HCEC 1CT (cell line): Measurements from ENCODE around the gene EIF3J.

ENCODE experiments used
- DNase-seq: peaks from one replicate; pipeline ENCODE4 v3.0.0-alpha.2; 2017

The EIF3J gene

DNA sequence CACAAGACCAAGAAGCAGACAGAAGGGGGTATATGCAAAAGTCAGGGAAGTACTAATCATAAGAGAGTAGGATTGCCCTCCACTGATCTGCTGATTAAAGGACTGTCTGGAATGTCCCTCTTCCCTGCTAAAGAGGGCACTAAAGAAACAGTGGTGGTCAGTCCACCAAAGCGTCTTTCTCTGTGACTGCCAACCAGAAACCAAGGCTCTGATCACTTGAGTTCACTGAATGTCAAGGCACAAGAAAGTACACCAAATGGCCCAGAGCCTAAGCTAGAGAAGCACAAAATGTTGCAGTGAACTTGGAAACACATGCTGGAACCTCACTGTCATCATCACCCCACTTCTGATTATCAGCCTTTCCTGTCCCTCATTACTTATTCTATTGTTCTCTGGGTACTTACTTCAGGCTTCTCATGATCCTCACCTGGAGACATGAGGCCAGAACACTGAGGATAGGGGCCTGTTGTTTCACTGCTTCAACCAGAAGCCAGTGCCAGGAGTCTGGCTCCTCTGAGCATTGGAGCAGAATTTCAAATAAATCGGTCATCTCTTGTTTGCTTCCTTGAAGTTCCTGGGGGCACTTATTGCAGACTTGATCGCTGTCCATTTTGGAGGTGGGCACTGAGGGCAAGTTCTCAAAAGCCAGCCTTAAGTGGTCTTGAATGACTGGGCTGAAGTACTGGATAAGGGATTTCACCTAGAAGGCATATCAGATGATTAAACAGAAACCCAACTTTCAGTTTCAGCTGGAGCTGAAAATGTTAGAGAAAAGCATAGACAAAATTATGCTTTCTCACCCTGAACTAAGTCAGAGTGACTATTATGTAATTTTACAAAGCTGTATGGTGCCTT, 58.9 kb downstream of the EIF3J start:
- DNase-seq: no peak

DNA sequence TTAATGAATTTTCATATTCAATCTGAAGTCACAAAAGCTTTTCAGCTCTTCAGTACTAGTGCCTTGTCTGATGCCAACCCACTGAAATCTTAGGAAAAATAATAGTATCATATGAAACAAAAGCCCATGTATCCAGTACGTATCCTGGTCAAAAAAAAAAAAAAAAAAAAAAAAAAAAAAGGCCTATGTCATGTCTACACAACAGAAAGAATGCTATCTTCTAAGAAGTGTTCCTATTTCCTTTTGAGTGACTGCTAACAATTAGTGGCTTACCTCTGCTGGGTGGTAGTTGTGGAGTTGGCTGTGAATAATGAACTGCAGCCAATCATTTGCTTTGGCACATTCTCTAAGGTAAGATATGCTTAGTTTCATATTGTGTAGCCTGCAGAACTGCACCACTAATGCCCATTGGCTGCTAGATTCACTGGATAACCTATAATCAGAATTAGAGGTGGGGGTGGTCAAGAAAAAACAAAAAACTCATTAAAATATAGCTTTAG, 59.6 kb downstream of the EIF3J start:
- no peak for DNase-seq

DNA sequence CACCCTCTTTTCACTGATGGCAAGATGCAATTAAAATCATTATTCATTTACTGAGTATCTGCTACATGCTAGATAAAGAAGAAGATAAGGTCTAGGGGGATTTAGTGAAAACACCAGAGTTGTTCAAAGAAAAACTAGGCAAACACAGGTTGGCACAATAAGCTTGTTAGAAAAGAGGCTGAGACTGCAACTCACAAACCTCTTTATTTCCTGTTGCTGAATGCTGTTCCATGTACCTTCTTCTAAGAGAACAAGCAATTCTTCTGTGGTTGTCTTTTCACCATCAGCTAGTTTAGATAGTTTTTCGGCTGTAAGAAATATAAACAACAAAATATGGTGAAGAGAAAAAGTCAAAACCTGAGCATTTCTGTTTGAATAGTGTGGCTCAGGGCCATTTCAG, 61.1 kb downstream of the EIF3J start:
- DNase-seq: no peak

DNA sequence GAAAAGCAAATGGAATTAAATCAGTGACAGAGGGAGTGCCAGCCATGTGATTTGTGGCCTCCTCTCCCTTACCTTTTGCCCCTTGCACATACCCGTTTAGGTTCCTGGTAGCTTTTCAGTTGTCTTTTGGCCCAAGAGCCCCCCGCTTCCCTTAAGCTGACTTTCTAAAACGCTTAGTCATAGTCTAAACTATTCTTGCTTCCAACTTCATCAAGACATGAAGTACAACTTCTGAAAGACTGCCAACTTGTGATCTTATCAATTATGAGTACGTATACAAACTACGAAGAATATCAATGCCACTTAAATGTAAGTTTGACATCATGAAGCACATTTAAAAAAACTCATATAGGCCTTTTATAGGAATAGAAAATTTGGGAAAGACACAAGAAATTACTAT, 61.9 kb downstream of the EIF3J start:
- no peak for DNase-seq

- DNase-seq: no peak
These were observed 66.2 kb downstream of the EIF3J start for GRCh38 chr15:44603126-44603525.

DNA sequence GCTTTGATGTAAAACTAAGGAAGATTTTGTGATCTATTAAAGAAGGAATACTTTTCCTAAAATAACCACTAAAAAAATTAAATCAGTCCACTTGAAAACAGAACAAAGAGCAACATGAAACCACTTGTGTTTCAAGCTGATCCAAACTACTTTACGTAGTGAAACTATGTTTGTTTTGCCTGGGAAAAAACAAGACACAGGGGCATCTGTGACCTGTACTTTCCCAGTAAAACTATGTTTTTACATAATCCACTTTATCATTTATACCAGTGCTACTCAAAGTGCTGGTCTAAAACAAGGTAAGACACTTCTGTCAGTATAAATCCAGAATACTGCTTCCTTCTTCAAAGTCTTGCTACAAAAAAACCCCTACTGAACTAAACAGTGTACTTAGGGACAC, 69.8 kb downstream of the EIF3J start:
- DNase-seq: no peak
